ENCODE measurements around the gene ZNF236. TPM values are rescaled to one million over a fixed set of nuclear protein-coding genes. Genes with fewer than 3 reads are reported as not detected.

Gene ZNF236
- total and polyA plus RNA-seq, 11 donors: 1.9 to 17.0 (median 10.4) TPM

DNA sequence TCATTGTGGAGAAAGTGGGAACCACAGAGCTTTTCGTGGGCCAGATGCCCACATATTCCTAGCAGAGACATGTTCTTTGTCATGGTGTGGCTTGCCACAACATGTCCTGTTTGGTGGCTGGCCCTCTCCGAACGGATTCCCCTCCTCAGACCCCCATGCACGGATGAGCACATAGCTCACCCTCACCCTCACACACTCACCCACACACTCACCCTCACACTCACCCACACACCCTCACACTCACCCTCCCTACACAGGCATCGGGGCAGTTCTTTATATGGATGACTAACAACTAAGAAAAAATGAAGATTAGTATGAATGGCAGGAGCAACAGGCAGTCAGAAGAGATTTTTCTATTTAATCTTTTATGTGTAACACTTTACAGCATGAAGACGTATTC lies 149.9 kb downstream of the ZNF236 start:
- no peak for DNase-seq
- ATAC-seq: no peak
- WGBS, 4 donors: 87 to 95% (median 94%) methylated on average over 6 of the region's 6 CpGs
- Histone ChIP-seq H3K27me3 (no peaks in the 10 kb centered on the region), H3K27ac (no peak overlapping the region), H3K9me3 (no peaks in the 10 kb centered on the region), H3K36me3 (peaks cover 0 to 20% (median 15%) of the 10 kb centered on the region in 9 donors), H3K4me1 (peaks cover 0 to 9% (median 0%) of the 10 kb centered on the region in 12 donors), H3K4me3 (no peak overlapping the region)
- no peak for TF ChIP-seq POLR2A (IDR thresholded peaks at IDR 0.05)
- intact Hi-C loops (cut with DNase I): no loop called here

DNA sequence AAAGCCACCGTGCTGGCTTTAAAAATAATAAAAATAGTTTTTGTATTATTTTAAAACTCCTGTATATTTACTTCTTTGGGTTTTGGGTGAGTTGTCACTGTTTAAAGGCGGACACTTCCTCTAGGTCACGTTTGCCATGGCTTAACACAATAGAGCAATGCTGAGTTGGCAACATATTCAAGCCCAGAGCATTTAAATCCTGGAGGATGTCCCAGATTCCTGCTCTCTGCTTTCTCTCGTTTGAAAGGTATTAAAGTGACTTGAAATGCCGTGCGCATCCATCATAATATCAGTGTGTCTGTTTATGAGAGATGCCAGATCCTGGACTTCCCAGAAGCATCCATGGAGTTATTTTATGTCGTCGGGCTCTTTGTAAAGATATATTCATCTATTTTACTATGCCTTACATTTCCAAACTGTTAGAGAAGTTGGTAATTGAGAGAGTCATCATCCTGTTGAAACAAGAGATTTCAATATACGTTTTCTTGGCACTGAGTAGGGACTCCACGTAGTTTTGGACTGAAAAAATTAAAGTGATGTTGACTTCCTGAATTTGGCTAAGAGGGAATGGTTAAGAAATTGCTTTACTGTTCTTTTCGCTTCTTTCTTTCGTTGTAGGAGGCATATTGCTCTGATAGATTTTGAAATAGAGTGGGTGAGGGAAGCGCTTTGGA lies 150.6 kb downstream of the ZNF236 start:
- H3K4me1 ChIP-seq: peaks cover 0 to 16% (median 3%) of the 10 kb centered on the region in 12 donors
- no peak overlapping the region for H3K27ac ChIP-seq
- intact Hi-C loops (cut with DNase I): no loop called here
- H3K4me3 ChIP-seq: no peak overlapping the region
- DNase-seq: no peak
- no peaks in the 10 kb centered on the region for H3K9me3 ChIP-seq
- WGBS, 4 donors: 67 to 72% (median 68%) methylated on average over 13 of the region's 13 CpGs
- ATAC-seq: no peak
- H3K27me3 ChIP-seq: no peaks in the 10 kb centered on the region
- H3K36me3 ChIP-seq: peaks cover 0 to 18% (median 14%) of the 10 kb centered on the region in 9 donors
- TF ChIP-seq, protein P1, sequence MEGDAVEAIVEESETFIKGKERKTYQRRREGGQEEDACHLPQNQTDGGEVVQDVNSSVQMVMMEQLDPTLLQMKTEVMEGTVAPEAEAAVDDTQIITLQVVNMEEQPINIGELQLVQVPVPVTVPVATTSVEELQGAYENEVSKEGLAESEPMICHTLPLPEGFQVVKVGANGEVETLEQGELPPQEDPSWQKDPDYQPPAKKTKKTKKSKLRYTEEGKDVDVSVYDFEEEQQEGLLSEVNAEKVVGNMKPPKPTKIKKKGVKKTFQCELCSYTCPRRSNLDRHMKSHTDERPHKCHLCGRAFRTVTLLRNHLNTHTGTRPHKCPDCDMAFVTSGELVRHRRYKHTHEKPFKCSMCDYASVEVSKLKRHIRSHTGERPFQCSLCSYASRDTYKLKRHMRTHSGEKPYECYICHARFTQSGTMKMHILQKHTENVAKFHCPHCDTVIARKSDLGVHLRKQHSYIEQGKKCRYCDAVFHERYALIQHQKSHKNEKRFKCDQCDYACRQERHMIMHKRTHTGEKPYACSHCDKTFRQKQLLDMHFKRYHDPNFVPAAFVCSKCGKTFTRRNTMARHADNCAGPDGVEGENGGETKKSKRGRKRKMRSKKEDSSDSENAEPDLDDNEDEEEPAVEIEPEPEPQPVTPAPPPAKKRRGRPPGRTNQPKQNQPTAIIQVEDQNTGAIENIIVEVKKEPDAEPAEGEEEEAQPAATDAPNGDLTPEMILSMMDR (IDR thresholded peaks at IDR 0.05): no peak
- TF ChIP-seq POLR2A (IDR thresholded peaks at IDR 0.05): no peak

DNA sequence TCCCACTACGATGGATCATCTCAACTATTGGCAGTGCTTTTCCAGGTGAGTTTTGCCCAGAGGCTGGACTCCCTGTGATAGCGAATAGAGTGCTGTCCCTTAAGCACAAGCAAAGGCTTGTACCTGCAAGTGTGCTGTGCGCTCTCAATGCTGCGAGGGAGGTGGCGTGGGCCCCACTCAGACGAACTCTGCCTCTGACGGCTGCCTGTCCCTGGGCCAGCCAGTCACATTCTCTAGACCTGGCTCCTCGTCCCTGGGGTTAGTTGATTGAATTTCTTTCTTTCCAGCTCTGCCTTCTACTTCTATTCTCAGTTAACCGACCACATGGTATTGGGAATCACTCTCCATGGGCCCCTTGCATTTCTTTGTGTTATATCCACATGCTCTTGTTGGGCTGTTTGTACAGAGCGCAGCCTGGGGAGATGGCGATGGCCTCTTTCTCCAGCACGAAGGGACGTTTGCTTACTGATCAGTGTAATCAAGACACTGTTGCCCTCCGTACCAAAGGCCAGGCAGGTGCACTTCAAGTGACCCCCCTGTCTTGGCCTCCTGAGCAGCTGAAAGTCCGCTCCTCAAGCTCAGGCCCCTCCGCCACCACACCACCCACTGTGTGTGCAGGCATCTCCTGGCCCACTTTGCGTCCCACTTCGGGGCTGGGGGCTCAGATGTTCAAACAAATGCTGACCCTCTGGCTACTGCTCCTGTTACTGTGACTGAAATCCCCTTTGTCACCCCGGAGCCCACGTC lies 151.3 kb downstream of the ZNF236 start:
- no peak for ATAC-seq
- intact Hi-C loops (cut with DNase I): no loop called here
- Histone ChIP-seq H3K4me3 (no peak overlapping the region), H3K27ac (no peak overlapping the region), H3K36me3 (peaks cover 0 to 11% (median 7%) of the 10 kb centered on the region in 9 donors), H3K4me1 (peaks cover 0 to 16% (median 3%) of the 10 kb centered on the region in 12 donors), H3K27me3 (no peaks in the 10 kb centered on the region), H3K9me3 (no peaks in the 10 kb centered on the region)
- WGBS, 4 donors: 95 to 97% (median 96%) methylated on average over 20 of the region's 20 CpGs
- TF ChIP-seq, protein P1 (IDR thresholded peaks at IDR 0.05): no peak
- no peak for TF ChIP-seq POLR2A (IDR thresholded peaks at IDR 0.05)
- no peak for DNase-seq

DNA sequence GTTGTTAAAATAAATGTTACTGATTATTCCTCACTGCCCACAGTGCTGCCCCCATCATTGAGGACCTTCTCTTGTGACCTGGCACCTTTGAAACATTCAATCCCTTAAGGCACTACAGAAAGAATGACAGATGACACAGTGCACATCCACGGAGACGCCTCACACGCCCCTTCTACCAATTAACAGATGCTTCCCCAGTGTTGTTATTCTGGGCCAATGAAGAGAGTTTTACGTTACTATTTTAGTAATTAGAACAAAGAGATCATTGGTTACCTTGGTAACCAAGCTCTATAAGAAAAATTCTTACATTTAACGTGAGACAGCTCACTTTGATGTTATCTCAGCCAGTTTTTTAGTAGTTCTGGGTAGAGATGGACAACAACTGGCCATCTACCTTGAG lies 152.0 kb downstream of the ZNF236 start:
- Histone ChIP-seq H3K4me1 (peaks cover 0 to 16% (median 3%) of the 10 kb centered on the region in 12 donors), H3K27ac (no peak overlapping the region), H3K4me3 (no peak overlapping the region), H3K9me3 (no peaks in the 10 kb centered on the region), H3K27me3 (no peaks in the 10 kb centered on the region), H3K36me3 (peaks cover 0 to 4% (median under 1%) of the 10 kb centered on the region in 9 donors)
- ATAC-seq (no peak), DNase-seq (no peak)
- intact Hi-C loops (cut with DNase I): no loop called here
- TF ChIP-seq POLR2A (IDR thresholded peaks at IDR 0.05): no peak
- TF ChIP-seq, protein P1 (IDR thresholded peaks at IDR 0.05): no peak
- WGBS, 4 donors: 87 to 94% (median 91%) methylated on average over 5 of the region's 5 CpGs
